Upper lobe of right lung (tissue), 1 donor: Measurements from ENCODE around the gene CLASP1. TPM values are rescaled to one million over a fixed set of nuclear protein-coding genes. Genes with fewer than 3 reads are reported as not detected.

Source experiments
- ATAC-seq: fragments of 200-7000 bp; cut with Tn5 transposase; one replicate; pipeline ENCODE4 v1.9.1; 2020; ENCODE audit warnings: mild to moderate bottlenecking, moderate library complexity
- DNase-seq: peaks from one replicate; pipeline ENCODE4 v3.0.0-alpha.2; 2020
- H3K27ac ChIP-seq: fragments of 200-600 bp; one replicate; pipeline ENCODE4 v1.8.0; 2022
- H3K27me3 ChIP-seq: fragments of 200-600 bp; one replicate; pipeline ENCODE4 v1.8.0; 2022; ENCODE audit warnings: mild to moderate bottlenecking
- H3K36me3 ChIP-seq: fragments of 200-600 bp; one replicate; pipeline ENCODE4 v1.8.0; 2022
- H3K4me1 ChIP-seq: fragments of 200-600 bp; one replicate; pipeline ENCODE4 v1.8.0; 2022
- H3K4me3 ChIP-seq: fragments of 200-600 bp; one replicate; pipeline ENCODE4 v1.8.0; 2022; ENCODE audit warnings: mild to moderate bottlenecking
- H3K9me3 ChIP-seq: fragments of 200-600 bp; one replicate; pipeline ENCODE4 v1.8.0; 2022
- intact Hi-C: fragments of 100-400 bp; cut with DNase I; formaldehyde crosslinking; loops from one replicate; pipeline ENCODE4 v1.11.0; 2022
- total RNA-seq: library from RNA; stranded (reverse); fragmentation: NEBNext Ultra II Directional; extraction: Animal tissue kit (Norgen Biotek cat#: 25700); gene quantifications from one replicate; pipeline ENCODE4 v1.2.1, GENCODE V29; 2021
- TF ChIP-seq, protein P1 (sequence below): fragments of 200-600 bp; IDR thresholded peaks from one replicate; pipeline ENCODE4 v1.8.0; 2022; ENCODE audit warnings: antibody characterized with exemption
- donor health status: DM: no; HTN: yes; CAD: no; lungs with severe emphysema.

Gene CLASP1
- total RNA-seq, 1 donor from 2014 or later: 44.5 TPM

DNA sequence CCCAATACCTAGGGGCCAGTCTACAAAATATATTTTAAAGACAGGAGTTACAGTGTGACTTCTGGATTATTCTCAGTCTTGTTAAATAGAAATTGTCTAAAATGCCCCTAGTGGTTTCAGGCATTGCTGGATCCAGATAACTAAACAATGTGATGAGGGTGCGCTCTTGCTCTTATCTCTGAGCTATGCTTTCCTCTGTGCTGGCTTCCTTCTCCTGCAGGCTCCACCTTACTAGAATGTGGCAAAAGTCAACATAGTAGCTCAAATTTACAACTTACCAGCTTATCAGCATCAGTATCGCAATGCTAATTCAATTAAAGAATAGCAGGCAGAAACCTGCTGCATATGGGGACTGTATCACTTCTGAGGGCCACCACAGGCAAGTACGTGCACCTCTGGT, 179.9 kb downstream of the CLASP1 start:
- DNase-seq: no peak
- no peak overlapping the region for H3K27ac ChIP-seq
- ATAC-seq: no peak
- TF ChIP-seq, protein P1, sequence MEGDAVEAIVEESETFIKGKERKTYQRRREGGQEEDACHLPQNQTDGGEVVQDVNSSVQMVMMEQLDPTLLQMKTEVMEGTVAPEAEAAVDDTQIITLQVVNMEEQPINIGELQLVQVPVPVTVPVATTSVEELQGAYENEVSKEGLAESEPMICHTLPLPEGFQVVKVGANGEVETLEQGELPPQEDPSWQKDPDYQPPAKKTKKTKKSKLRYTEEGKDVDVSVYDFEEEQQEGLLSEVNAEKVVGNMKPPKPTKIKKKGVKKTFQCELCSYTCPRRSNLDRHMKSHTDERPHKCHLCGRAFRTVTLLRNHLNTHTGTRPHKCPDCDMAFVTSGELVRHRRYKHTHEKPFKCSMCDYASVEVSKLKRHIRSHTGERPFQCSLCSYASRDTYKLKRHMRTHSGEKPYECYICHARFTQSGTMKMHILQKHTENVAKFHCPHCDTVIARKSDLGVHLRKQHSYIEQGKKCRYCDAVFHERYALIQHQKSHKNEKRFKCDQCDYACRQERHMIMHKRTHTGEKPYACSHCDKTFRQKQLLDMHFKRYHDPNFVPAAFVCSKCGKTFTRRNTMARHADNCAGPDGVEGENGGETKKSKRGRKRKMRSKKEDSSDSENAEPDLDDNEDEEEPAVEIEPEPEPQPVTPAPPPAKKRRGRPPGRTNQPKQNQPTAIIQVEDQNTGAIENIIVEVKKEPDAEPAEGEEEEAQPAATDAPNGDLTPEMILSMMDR: no peak
- H3K4me1 ChIP-seq: peaks cover 10% of the 10 kb centered on the region
- intact Hi-C loops: no loop called here
- H3K27me3 ChIP-seq: no peaks in the 10 kb centered on the region
- H3K4me3 ChIP-seq: no peak overlapping the region
- H3K36me3 ChIP-seq: peaks cover 38% of the 10 kb centered on the region
- no peaks in the 10 kb centered on the region for H3K9me3 ChIP-seq

DNA sequence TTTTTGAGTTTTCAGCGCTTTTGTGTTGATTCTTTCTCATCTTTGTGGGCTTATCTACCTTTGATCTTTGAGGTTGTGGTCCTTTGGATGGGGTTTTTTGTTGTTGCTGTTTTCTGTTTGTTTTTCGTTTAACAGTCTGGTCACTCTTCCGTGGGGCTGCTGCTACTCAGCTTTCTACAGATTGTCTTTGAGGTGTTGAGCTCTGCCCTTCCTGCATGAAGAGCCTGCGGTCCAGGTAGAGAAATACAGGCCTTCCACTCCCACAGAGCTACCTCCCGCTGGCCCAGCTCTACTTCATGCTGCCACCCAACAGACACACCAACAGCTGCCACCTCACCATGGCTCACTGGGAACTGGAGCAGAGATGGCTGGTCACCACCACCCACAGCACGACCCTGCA, 180.3 kb downstream of the CLASP1 start:
- Histone ChIP-seq H3K36me3 (peaks cover 38% of the 10 kb centered on the region), H3K4me3 (no peak overlapping the region), H3K4me1 (peaks cover 10% of the 10 kb centered on the region), H3K27me3 (no peaks in the 10 kb centered on the region), H3K9me3 (no peaks in the 10 kb centered on the region), H3K27ac (no peak overlapping the region)
- ATAC-seq (no peak), DNase-seq (no peak)
- TF ChIP-seq, protein P1: no peak
- intact Hi-C loops: no loop called here

DNA sequence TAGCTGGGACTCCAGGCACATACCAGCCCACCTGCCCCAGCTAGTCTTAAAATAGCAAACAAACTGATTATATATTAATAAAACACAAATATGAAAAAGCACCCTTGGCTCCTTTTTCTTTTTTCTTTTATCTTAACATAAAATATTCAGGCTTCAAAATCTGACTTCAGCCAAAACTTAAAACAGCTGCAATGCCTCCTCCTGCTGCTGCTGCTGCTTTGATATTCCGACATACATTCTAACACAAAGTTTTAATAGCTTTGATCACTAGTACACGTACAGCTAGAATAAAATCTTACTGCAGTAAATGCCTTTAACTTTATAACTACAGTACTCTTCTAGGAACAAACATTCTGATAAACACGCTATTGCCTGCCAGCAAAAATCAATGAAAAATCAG, 190.0 kb downstream of the CLASP1 start:
- Histone ChIP-seq H3K9me3 (no peaks in the 10 kb centered on the region), H3K27ac (no peak overlapping the region), H3K4me1 (no peaks in the 10 kb centered on the region), H3K4me3 (no peak overlapping the region), H3K27me3 (no peaks in the 10 kb centered on the region), H3K36me3 (peaks cover 62% of the 10 kb centered on the region)
- TF ChIP-seq, protein P1: no peak
- ATAC-seq: no peak
- DNase-seq: no peak
- intact Hi-C loops: no loop called here

DNA sequence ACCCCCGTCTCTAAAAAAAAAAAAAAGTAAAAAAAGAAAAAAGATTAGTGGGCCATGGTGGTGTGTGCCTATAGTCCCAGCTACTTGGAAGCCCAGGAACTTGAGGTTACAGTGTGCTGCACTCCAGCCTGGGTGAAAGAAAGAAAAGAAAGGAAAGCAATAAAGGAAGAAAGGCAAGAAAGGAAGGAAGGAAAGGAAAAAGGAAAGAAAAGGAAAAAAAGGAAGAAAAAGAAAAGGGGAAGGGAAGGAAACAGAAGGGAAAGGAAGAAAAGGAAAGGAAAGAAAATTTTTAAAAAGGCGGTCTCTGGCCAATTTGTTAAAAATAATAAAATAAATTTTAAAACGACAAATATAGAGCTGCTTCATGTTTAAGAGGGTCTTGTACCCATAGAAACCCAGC, 192.9 kb downstream of the CLASP1 start:
- no peaks in the 10 kb centered on the region for H3K9me3 ChIP-seq
- H3K27me3 ChIP-seq: no peaks in the 10 kb centered on the region
- no peak overlapping the region for H3K27ac ChIP-seq
- H3K4me1 ChIP-seq: no peaks in the 10 kb centered on the region
- TF ChIP-seq, protein P1: no peak
- H3K4me3 ChIP-seq: no peak overlapping the region
- ATAC-seq (no peak), DNase-seq (no peak)
- intact Hi-C loops: no loop called here
- peaks cover 63% of the 10 kb centered on the region for H3K36me3 ChIP-seq

DNA sequence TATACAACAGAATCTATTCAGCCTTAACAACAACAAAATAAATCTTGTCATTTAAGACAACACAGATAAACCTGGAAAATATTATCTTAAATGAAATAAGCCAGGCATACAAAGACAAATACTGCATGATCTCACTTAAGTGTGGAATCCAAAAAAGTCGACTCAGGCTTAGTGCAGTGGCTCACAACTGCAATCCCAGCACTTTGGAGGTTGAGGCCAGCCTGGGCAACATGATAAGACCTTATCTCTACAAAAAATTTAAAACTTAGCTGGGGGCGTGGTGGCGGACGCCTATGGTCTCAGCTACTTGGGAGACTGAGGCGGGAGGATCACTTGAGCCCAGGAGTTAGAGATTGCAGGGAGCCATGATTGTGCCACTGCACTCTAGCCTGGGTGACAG, 193.8 kb downstream of the CLASP1 start:
- intact Hi-C loops: no loop called here
- ATAC-seq: no peak

More for the DNA sequence above, 193.8 kb downstream of the CLASP1 start:
- no peaks in the 10 kb centered on the region for H3K4me1 ChIP-seq
- no peak for DNase-seq
- H3K27ac ChIP-seq: no peak overlapping the region
- H3K36me3 ChIP-seq: peaks cover 63% of the 10 kb centered on the region
- no peak overlapping the region for H3K4me3 ChIP-seq
- TF ChIP-seq, protein P1: no peak
- no peaks in the 10 kb centered on the region for H3K9me3 ChIP-seq
- no peaks in the 10 kb centered on the region for H3K27me3 ChIP-seq
